PC-3 (cell line): ENCODE measurements around the gene EHMT1. TPM values are rescaled to one million over a fixed set of nuclear protein-coding genes. Genes with fewer than 3 reads are reported as not detected.
"Not testable (repeated sequence)": the region's sequence is repeated elsewhere in the genome, so short reads cannot be mapped to it uniquely, and the experiment has no call there.

Experiments used
- ATAC-seq: fragments of 200-7000 bp; cut with Tn5 transposase; 2 replicates; pipeline ENCODE4 v1.9.1; 2020; ENCODE audit warnings: mild to moderate bottlenecking, moderate library complexity
- BruUV-seq: library from RNA; stranded (reverse); fragments of 400-500 nt; replicated peaks from 2 replicates; lab custom pipeline; 2021; lab: Mats Ljungman, UMichigan
- CTCF ChIA-PET: fragments of 300-600 bp; sonication (Branson Sonifier 250); formaldehyde crosslinking; loops from one replicate; lab custom pipeline; 2022; ENCODE audit warnings: antibody characterized with exemption; lab: Charles Lee
- POLR2A ChIA-PET: fragments of 300-600 bp; sonication (Branson Sonifier 250); formaldehyde crosslinking; loops from one replicate; lab custom pipeline; 2022; ENCODE audit warnings: antibody characterized with exemption; ENCODE audit not compliant: unreplicated experiment; lab: Charles Lee
- DNase-seq: peaks from one replicate; pipeline ENCODE4 v3.0.0-alpha.2; 2015
- H2AFZ ChIP-seq: fragments of 300-600 bp; sonication (generic); 2 replicates; pipeline ENCODE4 v1.6.0; 2016; ENCODE audit warnings: antibody characterized with exemption, low read length
- H3F3A ChIP-seq: fragments of 300-600 bp; sonication (generic); one replicate; pipeline ENCODE4 v1.6.0; 2017; ENCODE audit warnings: antibody characterized with exemption, low read length, control low read depth, mild to moderate bottlenecking; ENCODE audit not compliant: unreplicated experiment
- H3K27ac ChIP-seq: fragments of 300-600 bp; sonication (generic); 2 replicates; pipeline ENCODE4 v1.5.1; 2016; ENCODE audit warnings: mild to moderate bottlenecking, low read length
- H3K27me3 ChIP-seq: fragments of 300-600 bp; sonication (generic); 2 replicates; pipeline ENCODE4 v1.6.1; 2016; ENCODE audit warnings: low read length, mixed read lengths
- H3K36me3 ChIP-seq: fragments of 300-600 bp; sonication (generic); 2 replicates; pipeline ENCODE4 v1.6.1; 2016; ENCODE audit warnings: low read depth, mixed run types, low read length, mixed read lengths
- H3K4me1 ChIP-seq: fragments of 300-600 bp; sonication (generic); 2 replicates; pipeline ENCODE4 v1.5.1; 2016; ENCODE audit warnings: low read length; ENCODE audit not compliant: insufficient read depth
- H3K4me2 ChIP-seq: fragments of 300-600 bp; sonication (generic); 2 replicates; pipeline ENCODE4 v1.6.0; 2016; ENCODE audit warnings: low read length
- H3K4me3 ChIP-seq: fragments of 300-600 bp; sonication (generic); 2 replicates; pipeline ENCODE4 v1.5.1; 2016; ENCODE audit warnings: mild to moderate bottlenecking, low read length, mixed read lengths
- H3K79me2 ChIP-seq: fragments of 300-600 bp; sonication (generic); 2 replicates; pipeline ENCODE4 v1.6.1; 2017; ENCODE audit warnings: low read length, mixed read lengths
- H3K9ac ChIP-seq: fragments of 300-600 bp; sonication (generic); 2 replicates; pipeline ENCODE4 v1.6.0; 2016; ENCODE audit warnings: mild to moderate bottlenecking, low read length
- H3K9me2 ChIP-seq: fragments of 300-600 bp; sonication (generic); replicated peaks from 2 replicates; pipeline ENCODE4 v1.6.1; 2016; ENCODE audit warnings: mixed run types, low read length, mixed read lengths
- H3K9me3 ChIP-seq: fragments of 300-600 bp; sonication (generic); 2 replicates; pipeline ENCODE4 v1.6.1; 2016; ENCODE audit warnings: low read length, mixed read lengths
- H4K20me1 ChIP-seq: fragments of 300-600 bp; sonication (generic); 2 replicates; pipeline ENCODE4 v1.6.1; 2016; ENCODE audit warnings: low read length, mixed read lengths
- EZH2 ChIP-seq: fragments of 300-600 bp; sonication (generic); IDR thresholded peaks from one replicate; pipeline ENCODE4 v1.6.1; 2017; ENCODE audit warnings: antibody characterized with exemption, mild to moderate bottlenecking, low read length; ENCODE audit not compliant: unreplicated experiment
- EZH2phosphoT487 ChIP-seq: fragments of 300-600 bp; sonication (generic); IDR thresholded peaks from 2 replicates; pipeline ENCODE4 v1.6.1; 2018; ENCODE audit warnings: mild to moderate bottlenecking, antibody characterized with exemption, low read length, borderline replicate concordance
- intact Hi-C: fragments of 100-400 bp; cut with micrococcal nuclease; formaldehyde crosslinking; loops from 2 replicates; pipeline ENCODE4 v1.9.0; 2023
- total RNA-seq: library from RNA; depleted of rRNA; stranded (reverse); fragments of >200 nt; gene quantifications from 2 replicates; pipeline ENCODE4 v1.2.3, GENCODE V29; 2014
- TF ChIP-seq, protein P1 (sequence below): fragments of 300-600 bp; sonication (generic); conservative IDR thresholded peaks from 2 replicates; pipeline ENCODE4 v1.5.1; 2017; ENCODE audit warnings: antibody characterized with exemption, low read depth, mild to moderate bottlenecking, low read length

EHMT1 gene
- total RNA-seq, 1 experiment from 2014 or later = 42.8 TPM

DNA sequence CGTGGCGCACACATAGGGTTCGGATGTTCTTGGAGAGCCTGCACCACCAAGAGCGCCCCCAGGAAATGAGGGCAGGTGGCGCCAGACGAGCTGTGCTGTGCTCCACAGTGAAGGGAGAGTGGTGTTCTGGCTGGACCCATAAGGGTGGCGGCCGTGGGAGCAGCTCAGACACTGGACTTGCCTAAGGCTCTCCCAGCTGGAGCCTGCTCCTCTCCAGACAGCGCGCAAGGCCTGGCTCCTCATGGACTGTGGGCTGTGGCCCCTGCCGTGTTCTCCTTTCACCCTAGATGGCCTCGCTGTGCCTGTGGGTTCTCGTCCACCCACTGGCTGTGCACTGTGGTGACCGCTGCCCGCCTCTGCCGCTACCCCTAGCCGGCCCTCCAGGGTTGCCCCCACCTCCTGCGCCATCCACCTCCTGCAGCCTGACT, 92.9 kb downstream of the EHMT1 start:
- no TSS peak for BruUV-seq
- intact Hi-C loops = no loop called here
- no peaks in the 10 kb centered on the region for H3K4me1 ChIP-seq
- H3K79me2 ChIP-seq = peaks cover 42% of the 10 kb centered on the region
- no peaks in the 10 kb centered on the region for H3K9me3 ChIP-seq
- no peaks in the 10 kb centered on the region for H4K20me1 ChIP-seq
- no peak overlapping the region for H3K27ac ChIP-seq
- H3K9ac ChIP-seq = no peak overlapping the region
- H2AFZ ChIP-seq = no peak overlapping the region
- no peak overlapping the region for H3K4me2 ChIP-seq
- no peaks in the 10 kb centered on the region for H3F3A ChIP-seq
- ATAC-seq (no peak), DNase-seq (no peak)
- no peak overlapping the region for H3K4me3 ChIP-seq
- TF ChIP-seq, protein P1, sequence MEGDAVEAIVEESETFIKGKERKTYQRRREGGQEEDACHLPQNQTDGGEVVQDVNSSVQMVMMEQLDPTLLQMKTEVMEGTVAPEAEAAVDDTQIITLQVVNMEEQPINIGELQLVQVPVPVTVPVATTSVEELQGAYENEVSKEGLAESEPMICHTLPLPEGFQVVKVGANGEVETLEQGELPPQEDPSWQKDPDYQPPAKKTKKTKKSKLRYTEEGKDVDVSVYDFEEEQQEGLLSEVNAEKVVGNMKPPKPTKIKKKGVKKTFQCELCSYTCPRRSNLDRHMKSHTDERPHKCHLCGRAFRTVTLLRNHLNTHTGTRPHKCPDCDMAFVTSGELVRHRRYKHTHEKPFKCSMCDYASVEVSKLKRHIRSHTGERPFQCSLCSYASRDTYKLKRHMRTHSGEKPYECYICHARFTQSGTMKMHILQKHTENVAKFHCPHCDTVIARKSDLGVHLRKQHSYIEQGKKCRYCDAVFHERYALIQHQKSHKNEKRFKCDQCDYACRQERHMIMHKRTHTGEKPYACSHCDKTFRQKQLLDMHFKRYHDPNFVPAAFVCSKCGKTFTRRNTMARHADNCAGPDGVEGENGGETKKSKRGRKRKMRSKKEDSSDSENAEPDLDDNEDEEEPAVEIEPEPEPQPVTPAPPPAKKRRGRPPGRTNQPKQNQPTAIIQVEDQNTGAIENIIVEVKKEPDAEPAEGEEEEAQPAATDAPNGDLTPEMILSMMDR = no peak
- TF ChIP-seq EZH2phosphoT487 (no peak), EZH2 (no peak)
- ChIA-PET CTCF (no interaction called here), POLR2A (no interaction called here)
- no peaks in the 10 kb centered on the region for H3K27me3 ChIP-seq
- H3K36me3 ChIP-seq = peaks cover 10% of the 10 kb centered on the region
- H3K9me2 ChIP-seq = no peaks in the 10 kb centered on the region

DNA sequence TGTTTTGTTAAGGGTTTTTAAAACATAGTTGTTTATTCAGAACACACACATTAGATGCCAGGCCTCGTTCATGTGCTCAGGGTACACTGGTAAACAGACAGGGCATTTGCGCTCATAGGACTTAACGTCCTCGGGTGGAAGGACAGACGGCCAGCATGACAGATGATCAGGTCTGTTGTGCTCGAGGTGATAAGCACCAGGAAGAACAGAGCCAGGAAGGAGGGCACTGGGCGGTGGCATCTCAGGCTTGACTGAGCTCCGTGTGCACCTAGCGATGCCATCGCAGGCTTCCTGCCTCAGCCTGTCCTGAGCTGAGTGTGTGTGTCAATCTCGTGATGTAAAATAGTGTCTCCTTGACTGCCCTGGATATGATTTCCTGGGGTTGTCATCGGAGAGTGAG, 96.5 kb downstream of the EHMT1 start:
- POLR2A ChIA-PET = no interaction called here

DNA sequence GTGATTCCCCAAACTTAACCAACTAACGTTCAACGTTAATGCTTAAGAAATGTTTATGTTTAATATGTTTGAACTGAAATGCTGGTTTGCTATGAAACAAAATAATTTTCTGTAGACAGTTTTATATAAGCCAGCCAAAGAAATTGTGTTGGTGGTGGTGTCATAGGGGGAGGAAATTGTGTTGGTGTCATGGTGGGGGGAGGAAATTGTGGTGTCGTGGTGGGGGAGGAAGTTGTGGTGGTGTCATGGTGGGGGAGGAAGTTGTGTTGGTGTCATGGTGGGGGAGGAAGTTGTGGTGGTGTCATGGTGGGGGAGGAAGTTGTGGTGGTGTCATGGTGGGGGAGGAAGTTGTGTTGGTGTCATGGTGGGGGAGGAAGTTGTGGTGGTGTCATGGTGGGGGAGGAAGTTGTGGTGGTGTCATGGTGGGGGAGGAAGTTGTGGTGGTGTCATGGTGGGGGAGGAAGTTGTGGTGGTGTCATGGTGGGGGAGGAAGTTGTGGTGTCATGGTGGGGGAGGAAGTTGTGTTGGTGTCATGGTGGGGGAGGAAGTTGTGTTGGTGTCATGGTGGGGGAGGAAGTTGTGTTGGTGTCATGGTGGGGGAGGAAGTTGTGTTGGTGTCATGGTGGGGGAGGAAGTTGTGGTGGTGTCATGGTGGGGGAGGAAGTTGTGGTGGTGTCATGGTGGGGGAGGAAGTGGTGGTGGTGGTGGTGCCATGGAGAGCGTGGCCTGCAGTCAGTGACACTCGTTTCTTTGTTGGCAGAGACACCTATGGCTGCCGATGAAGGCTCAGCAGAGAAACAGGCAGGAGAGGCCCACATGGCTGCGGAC, 97.3 kb downstream of the EHMT1 start:
- H2AFZ ChIP-seq, H3K9me3 ChIP-seq, H4K20me1 ChIP-seq: not testable (repeated sequence)

More for the DNA sequence above, 96.5 kb downstream of the EHMT1 start:
- no TSS peak for BruUV-seq
- no peaks in the 10 kb centered on the region for H3K27me3 ChIP-seq
- H4K20me1 ChIP-seq = no peaks in the 10 kb centered on the region
- no peak for ATAC-seq
- no peaks in the 10 kb centered on the region for H3K9me2 ChIP-seq
- peaks cover 10% of the 10 kb centered on the region for H3K36me3 ChIP-seq
- intact Hi-C loops = no loop called here
- H3F3A ChIP-seq = no peaks in the 10 kb centered on the region
- no peak overlapping the region for H3K9ac ChIP-seq
- no peak overlapping the region for H3K4me2 ChIP-seq
- TF ChIP-seq EZH2 (no peak), EZH2phosphoT487 (no peak)
- TF ChIP-seq, protein P1 = no peak
- no peak overlapping the region for H3K27ac ChIP-seq
- H3K4me3 ChIP-seq = no peak overlapping the region
- no peak overlapping the region for H2AFZ ChIP-seq
- H3K79me2 ChIP-seq = peaks cover 13% of the 10 kb centered on the region; the same call in 1 of the 2 replicates
- CTCF ChIA-PET = no interaction called here
- DNase-seq = no peak
- no peaks in the 10 kb centered on the region for H3K9me3 ChIP-seq
- H3K4me1 ChIP-seq = no peaks in the 10 kb centered on the region

More for the DNA sequence above, 97.3 kb downstream of the EHMT1 start:
- H3K4me1 ChIP-seq, H3K27me3 ChIP-seq, H3K4me3 ChIP-seq, H3K9me2 ChIP-seq, H3F3A ChIP-seq, H3K9ac ChIP-seq, BruUV-seq, POLR2A ChIA-PET, CTCF ChIA-PET, intact Hi-C loops, ATAC-seq, H3K4me2 ChIP-seq, DNase-seq, H3K27ac ChIP-seq: not testable (repeated sequence)
- H3K36me3 ChIP-seq = peaks cover 10% of the 10 kb centered on the region
- H3K79me2 ChIP-seq = peaks cover 13% of the 10 kb centered on the region; the same call in 1 of the 2 replicates
